Ishikawa (cell line): ENCODE data around the gene MPDZ.

Experiments
- CEBPB ChIP-seq: IDR thresholded peaks from 2 replicates; pipeline ENCODE4 v1.6.1; 2012
- CREB1 ChIP-seq: IDR thresholded peaks from 2 replicates; pipeline ENCODE4 v1.6.1; 2012; ENCODE audit warnings: low read depth
- EP300 ChIP-seq: IDR thresholded peaks from 2 replicates; pipeline ENCODE4 v1.6.1; 2012; ENCODE audit warnings: borderline replicate concordance
- FOXM1 ChIP-seq: IDR thresholded peaks from 2 replicates; pipeline ENCODE4 v1.6.1; 2012; ENCODE audit warnings: low read depth, borderline replicate concordance
- RAD21 ChIP-seq: IDR thresholded peaks from 2 replicates; pipeline ENCODE4 v1.6.1; 2012; ENCODE audit warnings: low read depth
- TAF1 ChIP-seq: IDR thresholded peaks from 2 replicates; pipeline ENCODE4 v1.6.1; 2012; ENCODE audit warnings: low read depth, mild to moderate bottlenecking
- TCF12 ChIP-seq: IDR thresholded peaks from 2 replicates; pipeline ENCODE4 v1.6.1; 2012; ENCODE audit warnings: low read depth
- TEAD4 ChIP-seq: IDR thresholded peaks from 2 replicates; pipeline ENCODE4 v1.6.1; 2012
- YY1 ChIP-seq: IDR thresholded peaks from 2 replicates; pipeline ENCODE4 v1.6.1; 2012; ENCODE audit warnings: low read depth
- ZBTB7A ChIP-seq: IDR thresholded peaks from 2 replicates; pipeline ENCODE4 v1.6.1; 2012; ENCODE audit warnings: low read depth
- TF ChIP-seq, protein P1 (sequence below): IDR thresholded peaks from 2 replicates; pipeline ENCODE4 v1.6.1; 2012
- TF ChIP-seq, protein P2 (sequence below): IDR thresholded peaks from 2 replicates; pipeline ENCODE4 v1.6.1; 2012; ENCODE audit warnings: low read depth, mild to moderate bottlenecking

DNA sequence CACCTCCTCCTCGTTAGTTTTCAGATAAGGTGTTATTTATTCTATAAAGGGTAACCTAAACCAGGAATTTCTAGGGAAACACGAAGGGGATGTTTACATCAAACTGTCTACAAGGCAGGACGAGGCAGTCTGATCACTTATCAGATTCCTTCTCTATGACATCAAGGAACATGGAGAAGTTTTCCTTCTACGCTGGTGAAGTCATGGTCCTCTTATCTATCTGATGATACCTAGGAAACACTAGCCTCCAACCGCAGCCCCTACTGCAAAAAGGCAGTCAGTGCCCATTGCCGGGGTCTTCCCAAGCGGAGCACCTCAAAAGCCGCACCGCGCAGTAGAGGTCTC lies 1.5 kb downstream of the MPDZ start:
- TF ChIP-seq ZBTB7A, result no peak
- no peak for TF ChIP-seq YY1
- TF ChIP-seq, protein P1, sequence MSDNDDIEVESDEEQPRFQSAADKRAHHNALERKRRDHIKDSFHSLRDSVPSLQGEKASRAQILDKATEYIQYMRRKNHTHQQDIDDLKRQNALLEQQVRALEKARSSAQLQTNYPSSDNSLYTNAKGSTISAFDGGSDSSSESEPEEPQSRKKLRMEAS, result no peak
- TF ChIP-seq TEAD4, result no peak
- no peak for TF ChIP-seq CEBPB
- no peak for TF ChIP-seq EP300
- TF ChIP-seq TCF12, result no peak
- no peak for TF ChIP-seq TAF1
- no peak for TF ChIP-seq RAD21
- TF ChIP-seq CREB1, result no peak
- no peak for TF ChIP-seq FOXM1
- TF ChIP-seq, protein P2, sequence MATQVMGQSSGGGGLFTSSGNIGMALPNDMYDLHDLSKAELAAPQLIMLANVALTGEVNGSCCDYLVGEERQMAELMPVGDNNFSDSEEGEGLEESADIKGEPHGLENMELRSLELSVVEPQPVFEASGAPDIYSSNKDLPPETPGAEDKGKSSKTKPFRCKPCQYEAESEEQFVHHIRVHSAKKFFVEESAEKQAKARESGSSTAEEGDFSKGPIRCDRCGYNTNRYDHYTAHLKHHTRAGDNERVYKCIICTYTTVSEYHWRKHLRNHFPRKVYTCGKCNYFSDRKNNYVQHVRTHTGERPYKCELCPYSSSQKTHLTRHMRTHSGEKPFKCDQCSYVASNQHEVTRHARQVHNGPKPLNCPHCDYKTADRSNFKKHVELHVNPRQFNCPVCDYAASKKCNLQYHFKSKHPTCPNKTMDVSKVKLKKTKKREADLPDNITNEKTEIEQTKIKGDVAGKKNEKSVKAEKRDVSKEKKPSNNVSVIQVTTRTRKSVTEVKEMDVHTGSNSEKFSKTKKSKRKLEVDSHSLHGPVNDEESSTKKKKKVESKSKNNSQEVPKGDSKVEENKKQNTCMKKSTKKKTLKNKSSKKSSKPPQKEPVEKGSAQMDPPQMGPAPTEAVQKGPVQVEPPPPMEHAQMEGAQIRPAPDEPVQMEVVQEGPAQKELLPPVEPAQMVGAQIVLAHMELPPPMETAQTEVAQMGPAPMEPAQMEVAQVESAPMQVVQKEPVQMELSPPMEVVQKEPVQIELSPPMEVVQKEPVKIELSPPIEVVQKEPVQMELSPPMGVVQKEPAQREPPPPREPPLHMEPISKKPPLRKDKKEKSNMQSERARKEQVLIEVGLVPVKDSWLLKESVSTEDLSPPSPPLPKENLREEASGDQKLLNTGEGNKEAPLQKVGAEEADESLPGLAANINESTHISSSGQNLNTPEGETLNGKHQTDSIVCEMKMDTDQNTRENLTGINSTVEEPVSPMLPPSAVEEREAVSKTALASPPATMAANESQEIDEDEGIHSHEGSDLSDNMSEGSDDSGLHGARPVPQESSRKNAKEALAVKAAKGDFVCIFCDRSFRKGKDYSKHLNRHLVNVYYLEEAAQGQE, result no peak
